Neural cell (in vitro differentiated cells): ENCODE measurements around the gene HMGCL. TPM values are rescaled to one million over a fixed set of nuclear protein-coding genes. Genes with fewer than 3 reads are reported as not detected.

Experiments
- H2AFZ ChIP-seq: fragments of 200-600, 300-800 bp; sonication (generic), shearing (Covaris generic); 2 replicates; pipeline ENCODE4 v1.6.0; 2014; ENCODE audit warnings: low read depth, mild to moderate bottlenecking, antibody characterized with exemption, low read length, moderate library complexity
- H3F3A ChIP-seq: fragments of 200-600 bp; shearing (Covaris generic); 2 replicates; pipeline ENCODE4 v1.6.1; 2016; ENCODE audit warnings: mild to moderate bottlenecking, moderate library complexity, mixed read lengths, antibody characterized with exemption, low read length; ENCODE audit not compliant: insufficient read depth, poor library complexity, severe bottlenecking
- H3K27ac ChIP-seq: fragments of 200-600, 300-800 bp; sonication (generic), shearing (Covaris generic); 2 replicates; pipeline ENCODE4 v1.5.1; 2014; ENCODE audit warnings: mild to moderate bottlenecking, low read length, moderate library complexity
- H3K27me3 ChIP-seq: fragments of 300-800, 200-600 bp; sonication (generic), shearing (Covaris generic); 2 replicates; pipeline ENCODE4 v1.6.0; 2014; ENCODE audit warnings: mild to moderate bottlenecking, low read depth, low read length, moderate library complexity; ENCODE audit not compliant: insufficient read depth
- H3K36me3 ChIP-seq: fragments of 300-800, 200-600 bp; sonication (generic), shearing (Covaris generic); 2 replicates; pipeline ENCODE4 v1.5.1; 2014; ENCODE audit warnings: mild to moderate bottlenecking, antibody characterized with exemption, low read length, moderate library complexity; ENCODE audit not compliant: insufficient read depth
- H3K4me2 ChIP-seq: fragments of 300-800, 200-600 bp; sonication (generic), shearing (Covaris generic); 2 replicates; pipeline ENCODE4 v1.6.0; 2014; ENCODE audit warnings: mild to moderate bottlenecking, low read length
- H3K4me3 ChIP-seq: fragments of 300-800, 200-600 bp; sonication (generic), shearing (Covaris generic); 2 replicates; pipeline ENCODE4 v1.5.1; 2014; ENCODE audit warnings: mild to moderate bottlenecking, low read length, moderate library complexity
- H3K79me2 ChIP-seq: fragments of 200-600 bp; shearing (Covaris generic); replicated peaks from 2 replicates; pipeline ENCODE4 v1.6.0; 2014; ENCODE audit warnings: mild to moderate bottlenecking, low read length, moderate library complexity; ENCODE audit not compliant: insufficient read depth
- H3K9ac ChIP-seq: fragments of 300-800, 200-600 bp; sonication (generic), shearing (Covaris generic); 2 replicates; pipeline ENCODE4 v1.6.1; 2016; ENCODE audit warnings: mild to moderate bottlenecking, low read length, mixed read lengths
- H3K9me2 ChIP-seq: fragments of 200-600 bp; shearing (Covaris generic); 2 replicates; pipeline ENCODE4 v1.6.1; 2016; ENCODE audit warnings: mild to moderate bottlenecking, low read length, mixed read lengths; ENCODE audit not compliant: insufficient read depth
- H3K9me3 ChIP-seq: fragments of 200-600, 300-800 bp; sonication (generic), shearing (Covaris generic); 2 replicates; pipeline ENCODE4 v1.6.1; 2016; ENCODE audit warnings: mild to moderate bottlenecking, mixed run types, low read length, moderate library complexity, mixed read lengths
- H4K20me1 ChIP-seq: fragments of 200-600 bp; shearing (Covaris generic); 2 replicates; pipeline ENCODE4 v1.6.1; 2016; ENCODE audit warnings: mild to moderate bottlenecking, mixed run types; ENCODE audit not compliant: insufficient read depth
- EP300 ChIP-seq: fragments of 450-650 bp; conservative IDR thresholded peaks from 2 replicates; pipeline ENCODE4 v1.6.1; 2014; ENCODE audit warnings: antibody characterized with exemption, mild to moderate bottlenecking, moderate library complexity; ENCODE audit not compliant: poor library complexity, severe bottlenecking
- EZH2 ChIP-seq: fragments of 200-600, 300-800 bp; shearing (Covaris generic), sonication (generic); IDR thresholded peaks from 2 replicates; pipeline ENCODE4 v1.6.1; 2014; ENCODE audit warnings: antibody characterized with exemption, low read length, borderline replicate concordance, mild to moderate bottlenecking; ENCODE audit not compliant: insufficient read depth, poor library complexity, severe bottlenecking
- MXI1 ChIP-seq: fragments of 450-650 bp; conservative IDR thresholded peaks from 2 replicates; pipeline ENCODE4 v1.6.1; 2014; ENCODE audit warnings: antibody characterized with exemption, mild to moderate bottlenecking; ENCODE audit not compliant: poor library complexity, severe bottlenecking
- POLR2AphosphoS5 ChIP-seq: IDR thresholded peaks from 2 replicates; pipeline ENCODE4 v1.6.1; 2012
- RAD21 ChIP-seq: fragments of 450-650 bp; conservative IDR thresholded peaks from 2 replicates; pipeline ENCODE4 v1.6.1; 2014; ENCODE audit warnings: antibody characterized with exemption, mild to moderate bottlenecking, moderate library complexity
- SMC3 ChIP-seq: fragments of 450-650 bp; conservative IDR thresholded peaks from 2 replicates; pipeline ENCODE4 v1.6.1; 2014; ENCODE audit warnings: antibody characterized with exemption, mild to moderate bottlenecking, moderate library complexity; ENCODE audit not compliant: poor library complexity
- TAF1 ChIP-seq: IDR thresholded peaks from 2 replicates; pipeline ENCODE4 v1.6.1; 2012; ENCODE audit warnings: low read depth
- polyA plus RNA-seq: library from polyadenylated mRNA; depleted of rRNA; stranded (reverse); fragments of >200 nt; gene quantifications from 2 replicates; pipeline ENCODE4 v1.2.3, GENCODE V29; 2014
- TF ChIP-seq, protein P1 (sequence below): IDR thresholded peaks from 2 replicates; pipeline ENCODE4 v1.6.1; 2012; ENCODE audit warnings: borderline replicate concordance
- TF ChIP-seq, protein P2 (sequence below): fragments of 450-650 bp; IDR thresholded peaks from 2 replicates; pipeline ENCODE4 v1.5.1; 2014; ENCODE audit warnings: antibody characterized with exemption, mild to moderate bottlenecking, moderate library complexity; ENCODE audit not compliant: poor library complexity, severe bottlenecking

Gene HMGCL
- polyA plus RNA-seq, 1 donor from 2014 or later = 27.6 TPM

- no peaks in the 10 kb centered on the region for H3K27me3 ChIP-seq
- no peak overlapping the region for H3K4me3 ChIP-seq
- H3F3A ChIP-seq = no peaks in the 10 kb centered on the region
- no peaks in the 10 kb centered on the region for H3K9me2 ChIP-seq
- no peak overlapping the region for H2AFZ ChIP-seq
- H4K20me1 ChIP-seq = no peaks in the 10 kb centered on the region
- H3K9me3 ChIP-seq = no peaks in the 10 kb centered on the region
- H3K4me2 ChIP-seq = no peak overlapping the region
- no peaks in the 10 kb centered on the region for H3K36me3 ChIP-seq
- H3K27ac ChIP-seq = no peak overlapping the region
- no peak for TF ChIP-seq RAD21
- TF ChIP-seq SMC3 = no peak
- no peak for TF ChIP-seq MXI1
- TF ChIP-seq TAF1 = no peak
- TF ChIP-seq, protein P1, sequence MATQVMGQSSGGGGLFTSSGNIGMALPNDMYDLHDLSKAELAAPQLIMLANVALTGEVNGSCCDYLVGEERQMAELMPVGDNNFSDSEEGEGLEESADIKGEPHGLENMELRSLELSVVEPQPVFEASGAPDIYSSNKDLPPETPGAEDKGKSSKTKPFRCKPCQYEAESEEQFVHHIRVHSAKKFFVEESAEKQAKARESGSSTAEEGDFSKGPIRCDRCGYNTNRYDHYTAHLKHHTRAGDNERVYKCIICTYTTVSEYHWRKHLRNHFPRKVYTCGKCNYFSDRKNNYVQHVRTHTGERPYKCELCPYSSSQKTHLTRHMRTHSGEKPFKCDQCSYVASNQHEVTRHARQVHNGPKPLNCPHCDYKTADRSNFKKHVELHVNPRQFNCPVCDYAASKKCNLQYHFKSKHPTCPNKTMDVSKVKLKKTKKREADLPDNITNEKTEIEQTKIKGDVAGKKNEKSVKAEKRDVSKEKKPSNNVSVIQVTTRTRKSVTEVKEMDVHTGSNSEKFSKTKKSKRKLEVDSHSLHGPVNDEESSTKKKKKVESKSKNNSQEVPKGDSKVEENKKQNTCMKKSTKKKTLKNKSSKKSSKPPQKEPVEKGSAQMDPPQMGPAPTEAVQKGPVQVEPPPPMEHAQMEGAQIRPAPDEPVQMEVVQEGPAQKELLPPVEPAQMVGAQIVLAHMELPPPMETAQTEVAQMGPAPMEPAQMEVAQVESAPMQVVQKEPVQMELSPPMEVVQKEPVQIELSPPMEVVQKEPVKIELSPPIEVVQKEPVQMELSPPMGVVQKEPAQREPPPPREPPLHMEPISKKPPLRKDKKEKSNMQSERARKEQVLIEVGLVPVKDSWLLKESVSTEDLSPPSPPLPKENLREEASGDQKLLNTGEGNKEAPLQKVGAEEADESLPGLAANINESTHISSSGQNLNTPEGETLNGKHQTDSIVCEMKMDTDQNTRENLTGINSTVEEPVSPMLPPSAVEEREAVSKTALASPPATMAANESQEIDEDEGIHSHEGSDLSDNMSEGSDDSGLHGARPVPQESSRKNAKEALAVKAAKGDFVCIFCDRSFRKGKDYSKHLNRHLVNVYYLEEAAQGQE = no peak
- TF ChIP-seq EP300 = no peak
- TF ChIP-seq, protein P2, sequence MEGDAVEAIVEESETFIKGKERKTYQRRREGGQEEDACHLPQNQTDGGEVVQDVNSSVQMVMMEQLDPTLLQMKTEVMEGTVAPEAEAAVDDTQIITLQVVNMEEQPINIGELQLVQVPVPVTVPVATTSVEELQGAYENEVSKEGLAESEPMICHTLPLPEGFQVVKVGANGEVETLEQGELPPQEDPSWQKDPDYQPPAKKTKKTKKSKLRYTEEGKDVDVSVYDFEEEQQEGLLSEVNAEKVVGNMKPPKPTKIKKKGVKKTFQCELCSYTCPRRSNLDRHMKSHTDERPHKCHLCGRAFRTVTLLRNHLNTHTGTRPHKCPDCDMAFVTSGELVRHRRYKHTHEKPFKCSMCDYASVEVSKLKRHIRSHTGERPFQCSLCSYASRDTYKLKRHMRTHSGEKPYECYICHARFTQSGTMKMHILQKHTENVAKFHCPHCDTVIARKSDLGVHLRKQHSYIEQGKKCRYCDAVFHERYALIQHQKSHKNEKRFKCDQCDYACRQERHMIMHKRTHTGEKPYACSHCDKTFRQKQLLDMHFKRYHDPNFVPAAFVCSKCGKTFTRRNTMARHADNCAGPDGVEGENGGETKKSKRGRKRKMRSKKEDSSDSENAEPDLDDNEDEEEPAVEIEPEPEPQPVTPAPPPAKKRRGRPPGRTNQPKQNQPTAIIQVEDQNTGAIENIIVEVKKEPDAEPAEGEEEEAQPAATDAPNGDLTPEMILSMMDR = no peak
- no peak for TF ChIP-seq POLR2AphosphoS5
- no peak for TF ChIP-seq EZH2
- no peak overlapping the region for H3K9ac ChIP-seq
- H3K79me2 ChIP-seq = no peaks in the 10 kb centered on the region
These were observed 18.9 kb downstream of the HMGCL start for GRCh38 chr1:23806280-23806679.

- Histone ChIP-seq H3K9ac (no peak overlapping the region), H4K20me1 (no peaks in the 10 kb centered on the region), H3K9me3 (no peaks in the 10 kb centered on the region), H3K27ac (no peak overlapping the region), H3K79me2 (no peaks in the 10 kb centered on the region), H3K4me3 (no peak overlapping the region), H3K27me3 (no peaks in the 10 kb centered on the region), H3K9me2 (no peaks in the 10 kb centered on the region), H3F3A (no peaks in the 10 kb centered on the region), H2AFZ (no peak overlapping the region), H3K4me2 (no peak overlapping the region), H3K36me3 (no peaks in the 10 kb centered on the region)
- TF ChIP-seq, protein P1 = no peak
These were observed 20.2 kb downstream of the HMGCL start for GRCh38 chr1:23805025-23805424.
